ENCODE measurements around the gene CEP104.

CEP104 gene

GRCh38 chr1:3834701-3835100 is 22.3 kb downstream of the CEP104 start:
- TF ChIP-seq CTCF (IDR thresholded peaks at IDR 0.05), result no peak

- no peak for TF ChIP-seq CTCF (IDR thresholded peaks at IDR 0.05)
These were observed 25.3 kb downstream of the CEP104 start for GRCh38 chr1:3831689-3832088.

- TF ChIP-seq CTCF (IDR thresholded peaks at IDR 0.05), result no peak
These were observed 28.6 kb downstream of the CEP104 start for GRCh38 chr1:3828391-3828790.

GRCh38 chr1:3827813-3828307 is 29.2 kb downstream of the CEP104 start:
- TF ChIP-seq CTCF (IDR thresholded peaks at IDR 0.05), result no peak

- no peak for TF ChIP-seq CTCF (IDR thresholded peaks at IDR 0.05)
These were observed 31.7 kb downstream of the CEP104 start for GRCh38 chr1:3825356-3825755.

GRCh38 chr1:3824650-3825049 is 32.4 kb downstream of the CEP104 start:
- TF ChIP-seq CTCF (IDR thresholded peaks at IDR 0.05), result no peak

- TF ChIP-seq CTCF (IDR thresholded peaks at IDR 0.05), result no peak
These were observed 34.6 kb downstream of the CEP104 start for GRCh38 chr1:3822421-3822820.

- TF ChIP-seq CTCF (IDR thresholded peaks at IDR 0.05), result no peak
These were observed 35.1 kb downstream of the CEP104 start for GRCh38 chr1:3821908-3822307.

All from LNCAP (cell line).